PC-9 (cell line): ENCODE results near the gene GAL3ST3.

Experiments used
- EZH2 ChIP-seq: fragments of 200-600 bp; sonication (generic); IDR thresholded peaks from 2 replicates; pipeline ENCODE4 v1.8.0; 2017; ENCODE audit warnings: antibody characterized with exemption, low read depth
- TF ChIP-seq, protein P1 (sequence below): fragments of 200-600 bp; sonication (generic); conservative IDR thresholded peaks from 2 replicates; pipeline ENCODE4 v1.6.1; 2017; ENCODE audit warnings: mixed run types, antibody characterized with exemption, mild to moderate bottlenecking, moderate library complexity

DNA sequence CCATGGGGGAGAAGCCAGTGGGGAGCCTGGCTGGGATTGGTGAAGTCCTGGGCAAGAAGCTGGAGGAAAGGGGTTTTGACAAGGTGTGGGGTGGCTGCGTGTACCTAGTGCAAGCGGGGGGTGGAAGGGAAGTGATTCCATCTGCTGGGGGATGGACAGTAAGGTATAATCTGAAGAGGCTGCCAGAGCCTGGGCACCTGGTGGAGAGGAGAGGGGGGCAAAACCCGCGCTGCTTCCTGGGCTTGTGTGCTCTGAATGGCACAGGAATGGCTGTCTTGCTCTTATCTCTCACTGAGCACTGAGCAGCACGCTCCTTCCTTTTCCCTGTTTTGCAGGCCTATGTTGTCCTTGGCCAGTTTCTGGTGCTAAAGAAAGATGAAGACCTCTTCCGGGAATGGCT, 45.7 kb downstream of the GAL3ST3 start:
- TF ChIP-seq, protein P1, sequence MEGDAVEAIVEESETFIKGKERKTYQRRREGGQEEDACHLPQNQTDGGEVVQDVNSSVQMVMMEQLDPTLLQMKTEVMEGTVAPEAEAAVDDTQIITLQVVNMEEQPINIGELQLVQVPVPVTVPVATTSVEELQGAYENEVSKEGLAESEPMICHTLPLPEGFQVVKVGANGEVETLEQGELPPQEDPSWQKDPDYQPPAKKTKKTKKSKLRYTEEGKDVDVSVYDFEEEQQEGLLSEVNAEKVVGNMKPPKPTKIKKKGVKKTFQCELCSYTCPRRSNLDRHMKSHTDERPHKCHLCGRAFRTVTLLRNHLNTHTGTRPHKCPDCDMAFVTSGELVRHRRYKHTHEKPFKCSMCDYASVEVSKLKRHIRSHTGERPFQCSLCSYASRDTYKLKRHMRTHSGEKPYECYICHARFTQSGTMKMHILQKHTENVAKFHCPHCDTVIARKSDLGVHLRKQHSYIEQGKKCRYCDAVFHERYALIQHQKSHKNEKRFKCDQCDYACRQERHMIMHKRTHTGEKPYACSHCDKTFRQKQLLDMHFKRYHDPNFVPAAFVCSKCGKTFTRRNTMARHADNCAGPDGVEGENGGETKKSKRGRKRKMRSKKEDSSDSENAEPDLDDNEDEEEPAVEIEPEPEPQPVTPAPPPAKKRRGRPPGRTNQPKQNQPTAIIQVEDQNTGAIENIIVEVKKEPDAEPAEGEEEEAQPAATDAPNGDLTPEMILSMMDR, result no peak
- TF ChIP-seq EZH2, result no peak
